Measurements from ENCODE around the gene PTPN18. TPM values are rescaled to one million over a fixed set of nuclear protein-coding genes. Genes with fewer than 3 reads are reported as not detected.

The PTPN18 gene
- total RNA-seq, 1 donor from 2014 or later = 30.2 TPM

DNA sequence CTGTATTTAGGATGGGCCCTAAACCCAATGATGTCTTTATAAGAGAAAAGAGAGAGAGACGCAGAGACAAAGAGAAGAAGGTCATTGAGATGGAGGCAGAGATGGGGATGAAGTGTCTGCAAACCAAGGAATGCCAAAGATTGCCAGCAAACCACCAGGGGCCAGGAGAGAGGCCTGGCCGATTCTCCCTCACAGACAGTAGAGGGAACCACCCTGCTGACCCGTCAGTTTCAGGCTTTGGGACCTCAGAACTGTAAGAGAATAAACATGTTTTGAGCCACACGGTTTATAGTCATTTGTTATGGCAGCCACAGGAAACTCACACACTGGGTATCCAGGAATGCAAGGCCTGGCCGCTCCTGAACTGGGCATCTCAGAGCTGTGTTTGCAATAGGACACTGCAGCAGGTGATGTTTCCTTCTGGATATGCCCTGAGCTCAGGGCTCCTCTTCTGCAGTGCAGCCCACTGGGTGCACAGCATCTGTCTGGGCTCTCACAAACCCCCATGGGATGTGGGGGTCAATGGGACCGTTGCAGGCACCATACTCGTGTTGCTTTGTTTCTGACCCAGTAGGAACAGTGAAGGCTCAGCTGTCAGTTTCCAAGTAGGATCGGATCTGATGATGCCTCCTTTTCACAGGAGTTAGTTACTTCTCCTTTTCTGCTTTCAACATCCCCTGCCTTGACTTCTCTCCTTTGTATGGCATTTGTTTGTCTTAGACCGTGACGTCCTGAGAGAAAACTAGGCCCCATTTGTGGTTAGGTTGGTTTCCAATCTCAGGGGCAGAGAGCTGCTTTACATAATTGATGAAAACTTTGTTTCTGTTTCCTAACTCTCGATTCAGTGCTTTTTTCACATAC, 20.8 kb downstream of the PTPN18 start:
- no peak overlapping the region for H3K27ac Mint-ChIP-seq (ENCODE audit: unreplicated experiment)
- H3K4me3 Mint-ChIP-seq (ENCODE audit: unreplicated experiment) = no peak overlapping the region
- peak; percentile 76 for DNase-seq (ENCODE audit: extremely low spot score, unreplicated experiment)
- TF ChIP-seq, protein P1, sequence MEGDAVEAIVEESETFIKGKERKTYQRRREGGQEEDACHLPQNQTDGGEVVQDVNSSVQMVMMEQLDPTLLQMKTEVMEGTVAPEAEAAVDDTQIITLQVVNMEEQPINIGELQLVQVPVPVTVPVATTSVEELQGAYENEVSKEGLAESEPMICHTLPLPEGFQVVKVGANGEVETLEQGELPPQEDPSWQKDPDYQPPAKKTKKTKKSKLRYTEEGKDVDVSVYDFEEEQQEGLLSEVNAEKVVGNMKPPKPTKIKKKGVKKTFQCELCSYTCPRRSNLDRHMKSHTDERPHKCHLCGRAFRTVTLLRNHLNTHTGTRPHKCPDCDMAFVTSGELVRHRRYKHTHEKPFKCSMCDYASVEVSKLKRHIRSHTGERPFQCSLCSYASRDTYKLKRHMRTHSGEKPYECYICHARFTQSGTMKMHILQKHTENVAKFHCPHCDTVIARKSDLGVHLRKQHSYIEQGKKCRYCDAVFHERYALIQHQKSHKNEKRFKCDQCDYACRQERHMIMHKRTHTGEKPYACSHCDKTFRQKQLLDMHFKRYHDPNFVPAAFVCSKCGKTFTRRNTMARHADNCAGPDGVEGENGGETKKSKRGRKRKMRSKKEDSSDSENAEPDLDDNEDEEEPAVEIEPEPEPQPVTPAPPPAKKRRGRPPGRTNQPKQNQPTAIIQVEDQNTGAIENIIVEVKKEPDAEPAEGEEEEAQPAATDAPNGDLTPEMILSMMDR (IDR thresholded peaks at IDR 0.05) = no peak
- H3K27me3 Mint-ChIP-seq (ENCODE audit: unreplicated experiment) = no peaks in the 10 kb centered on the region
- peaks cover 27% of the 10 kb centered on the region for H3K4me1 Mint-ChIP-seq (ENCODE audit: unreplicated experiment)
- H3K9me3 Mint-ChIP-seq (ENCODE audit: unreplicated experiment) = no peaks in the 10 kb centered on the region
- H3K36me3 Mint-ChIP-seq (ENCODE audit: unreplicated experiment) = peaks cover 11% of the 10 kb centered on the region

DNA sequence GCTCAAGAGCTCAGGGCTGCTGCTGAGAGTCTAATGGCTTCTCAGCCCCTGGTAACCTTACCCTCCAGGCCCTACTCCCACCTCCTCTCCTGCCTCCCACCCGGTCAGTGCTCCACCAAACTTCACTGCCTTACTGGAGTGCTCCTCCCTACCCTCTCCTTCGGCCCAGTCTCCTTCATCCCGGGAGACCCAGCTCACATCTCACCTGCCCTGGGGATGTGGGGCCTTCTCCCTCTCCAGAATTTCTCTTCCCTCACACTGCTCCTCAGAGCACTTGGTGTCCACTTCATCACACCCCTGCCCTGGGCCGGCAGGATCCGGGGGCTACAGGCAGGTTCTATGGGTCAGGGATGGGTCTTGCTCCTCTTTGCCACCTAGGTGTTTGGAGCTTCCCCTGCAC, 21.6 kb downstream of the PTPN18 start:
- H3K4me1 Mint-ChIP-seq (ENCODE audit: unreplicated experiment) = peaks cover 23% of the 10 kb centered on the region
- H3K36me3 Mint-ChIP-seq (ENCODE audit: unreplicated experiment) = peaks cover 11% of the 10 kb centered on the region
- no peak overlapping the region for H3K4me3 Mint-ChIP-seq (ENCODE audit: unreplicated experiment)
- TF ChIP-seq, protein P1 (IDR thresholded peaks at IDR 0.05) = no peak
- H3K27me3 Mint-ChIP-seq (ENCODE audit: unreplicated experiment) = no peaks in the 10 kb centered on the region
- peak; percentile 63 for DNase-seq (ENCODE audit: extremely low spot score, unreplicated experiment)
- H3K27ac Mint-ChIP-seq (ENCODE audit: unreplicated experiment) = peak overlapping the region; percentile 1
- no peaks in the 10 kb centered on the region for H3K9me3 Mint-ChIP-seq (ENCODE audit: unreplicated experiment)

DNA sequence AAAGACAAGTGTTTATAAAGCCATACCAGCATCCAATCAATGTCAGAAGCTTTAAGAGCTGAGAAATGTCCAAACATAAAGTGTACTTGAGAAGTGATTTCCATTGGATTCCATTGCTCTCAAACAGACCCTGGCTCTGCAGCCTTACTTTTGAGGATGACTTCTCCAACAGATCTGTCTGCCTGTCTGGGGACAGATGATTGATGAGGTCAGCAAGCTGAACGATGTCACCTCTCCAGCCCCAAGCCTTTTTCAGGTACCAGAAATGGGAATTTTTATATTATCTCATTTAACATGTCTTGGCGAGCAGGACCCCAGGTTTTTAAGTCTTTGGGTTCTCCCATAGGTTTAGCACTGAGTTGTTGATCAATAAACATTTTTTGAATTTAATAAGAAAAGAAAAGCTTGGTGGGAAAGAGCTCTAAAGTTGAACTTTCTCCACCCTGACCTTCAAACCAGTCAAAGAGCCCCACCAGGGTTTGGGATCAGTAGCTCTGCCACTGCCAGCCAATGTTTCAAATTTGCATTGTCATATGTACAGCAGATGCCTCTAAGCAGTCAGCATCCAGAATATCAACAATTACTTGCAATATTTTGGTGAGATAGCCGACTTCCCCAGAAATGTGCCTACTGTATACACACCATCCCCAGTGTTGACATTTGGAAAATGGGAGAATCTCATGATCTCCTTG, 22.5 kb downstream of the PTPN18 start:
- DNase-seq (ENCODE audit: extremely low spot score, unreplicated experiment) = no peak
- TF ChIP-seq, protein P1 (IDR thresholded peaks at IDR 0.05) = no peak
- H3K4me3 Mint-ChIP-seq (ENCODE audit: unreplicated experiment) = no peak overlapping the region
- peaks cover 16% of the 10 kb centered on the region for H3K36me3 Mint-ChIP-seq (ENCODE audit: unreplicated experiment)
- H3K27ac Mint-ChIP-seq (ENCODE audit: unreplicated experiment) = no peak overlapping the region
- no peaks in the 10 kb centered on the region for H3K27me3 Mint-ChIP-seq (ENCODE audit: unreplicated experiment)
- no peaks in the 10 kb centered on the region for H3K9me3 Mint-ChIP-seq (ENCODE audit: unreplicated experiment)
- H3K4me1 Mint-ChIP-seq (ENCODE audit: unreplicated experiment) = peaks cover 17% of the 10 kb centered on the region

DNA sequence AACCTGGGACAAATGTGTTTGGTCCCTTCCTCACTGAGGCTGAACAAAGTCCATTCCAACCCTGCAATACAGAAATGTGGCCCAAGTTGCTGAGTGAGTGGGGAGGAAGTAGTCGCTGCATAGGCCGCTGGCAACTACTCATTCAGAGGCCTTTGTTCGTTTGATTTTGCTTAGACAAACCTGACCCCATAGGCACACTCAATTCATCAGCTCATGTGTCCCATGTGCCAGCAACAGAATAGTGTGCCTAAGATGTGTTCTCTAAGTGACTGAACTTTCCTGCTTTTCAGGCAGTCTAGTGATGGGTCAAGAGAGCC, 23.0 kb downstream of the PTPN18 start:
- no peaks in the 10 kb centered on the region for H3K9me3 Mint-ChIP-seq (ENCODE audit: unreplicated experiment)

More for the DNA sequence above, 23.0 kb downstream of the PTPN18 start:
- TF ChIP-seq, protein P1 (IDR thresholded peaks at IDR 0.05) = no peak
- DNase-seq (ENCODE audit: extremely low spot score, unreplicated experiment) = no peak
- H3K27ac Mint-ChIP-seq (ENCODE audit: unreplicated experiment) = no peak overlapping the region
- peaks cover 16% of the 10 kb centered on the region for H3K36me3 Mint-ChIP-seq (ENCODE audit: unreplicated experiment)
- peaks cover 13% of the 10 kb centered on the region for H3K4me1 Mint-ChIP-seq (ENCODE audit: unreplicated experiment)
- H3K27me3 Mint-ChIP-seq (ENCODE audit: unreplicated experiment) = no peaks in the 10 kb centered on the region
- no peak overlapping the region for H3K4me3 Mint-ChIP-seq (ENCODE audit: unreplicated experiment)
